ENCODE results near the gene POMT2.
"Not testable (repeated sequence)": the region's sequence is repeated elsewhere in the genome, so short reads cannot be mapped to it uniquely, and the experiment has no call there.

Gene POMT2

DNA sequence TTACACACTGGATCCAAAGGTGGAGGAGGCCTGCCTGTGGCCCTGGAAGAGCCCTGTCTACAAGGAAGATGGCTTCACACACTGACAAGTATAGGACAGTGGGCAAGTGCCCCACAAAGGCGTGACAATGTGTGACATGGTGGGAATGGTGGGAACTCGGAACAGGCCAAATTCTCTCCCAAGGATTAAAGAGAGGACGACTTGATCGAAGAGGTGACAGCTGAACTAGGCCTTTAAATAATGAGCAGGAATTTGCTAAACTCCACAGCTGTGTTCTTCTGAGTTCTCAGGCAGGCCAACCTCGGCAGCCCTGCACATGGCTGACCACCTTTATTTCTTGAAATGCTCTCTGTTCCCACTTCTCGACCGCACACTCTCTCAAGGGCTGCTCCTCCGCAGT, 23.8 kb downstream of the POMT2 start:
- DNase-seq (ENCODE audit: low spot score), result no peak

GRCh38 chr14:77296155-77296554, 24.5 kb downstream of the POMT2 start:
- DNase-seq (ENCODE audit: low spot score), result no peak

- no peak for DNase-seq (ENCODE audit: low spot score)
Measured at GRCh38 chr14:77290705-77291104, 30.0 kb downstream of the POMT2 start.

- DNase-seq (ENCODE audit: low spot score), result no peak
Measured at GRCh38 chr14:77286576-77286975, 34.1 kb downstream of the POMT2 start.

DNA sequence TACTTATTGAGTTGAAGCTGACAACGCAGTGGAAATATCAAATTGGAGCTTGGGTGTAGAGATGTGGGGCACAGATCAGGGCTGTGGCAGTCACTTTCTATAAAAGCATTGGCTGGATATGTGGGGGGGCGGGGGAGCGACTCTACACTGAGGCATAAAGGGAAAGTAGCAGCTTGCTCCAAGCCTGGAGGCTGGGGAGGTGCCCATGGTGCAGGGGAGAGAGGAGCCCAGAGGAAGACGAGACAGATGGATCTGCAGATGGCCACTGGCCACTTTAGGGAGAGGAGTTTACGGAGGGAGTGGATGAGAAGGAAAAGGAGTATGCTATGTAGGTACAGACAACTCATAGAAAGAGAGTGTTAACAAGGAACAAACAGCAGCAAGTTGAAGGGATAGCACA, 36.2 kb downstream of the POMT2 start:
- no peak for DNase-seq (ENCODE audit: low spot score)

- no peak for DNase-seq (ENCODE audit: low spot score)
Measured at GRCh38 chr14:77284066-77284465, 36.6 kb downstream of the POMT2 start.

GRCh38 chr14:77281852-77282410, 38.8 kb downstream of the POMT2 start:
- DNase-seq (ENCODE audit: low spot score), result no peak

- DNase-seq (ENCODE audit: low spot score), result not testable (repeated sequence)
Measured at GRCh38 chr14:77280921-77281320, 39.8 kb downstream of the POMT2 start.

DNA sequence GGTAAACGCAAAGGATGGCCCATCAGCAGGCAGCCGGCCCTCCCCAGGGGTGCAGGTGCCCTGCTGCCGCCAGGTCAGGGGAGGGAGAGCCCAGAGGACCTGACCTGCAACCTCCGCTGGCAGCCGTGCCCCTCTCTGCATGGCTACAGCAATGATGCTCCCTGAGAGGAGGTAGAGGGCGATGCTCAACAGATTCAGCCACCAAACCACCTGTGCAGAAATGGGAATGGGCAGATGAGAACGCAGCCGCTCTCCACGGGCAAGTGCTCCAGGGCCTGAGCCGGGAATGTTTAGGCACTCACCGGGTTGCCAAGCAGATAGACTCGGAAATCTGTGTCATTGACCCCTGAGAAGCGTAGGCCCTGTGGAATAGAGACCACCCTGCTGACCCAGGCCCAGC, 41.0 kb downstream of the POMT2 start:
- no peak for DNase-seq (ENCODE audit: low spot score)

- no peak for DNase-seq (ENCODE audit: low spot score)
Measured at GRCh38 chr14:77278461-77279230, 42.0 kb downstream of the POMT2 start.

GRCh38 chr14:77276959-77277358, 43.7 kb downstream of the POMT2 start:
- no peak for DNase-seq (ENCODE audit: low spot score)

GRCh38 chr14:77276295-77276935, 44.3 kb downstream of the POMT2 start:
- DNase-seq (ENCODE audit: low spot score), result no peak

GRCh38 chr14:77275601-77276017, 45.1 kb downstream of the POMT2 start:
- no peak for DNase-seq (ENCODE audit: low spot score)

- DNase-seq (ENCODE audit: low spot score), result no peak
Measured at GRCh38 chr14:77275041-77275580, 45.6 kb downstream of the POMT2 start.

DNA sequence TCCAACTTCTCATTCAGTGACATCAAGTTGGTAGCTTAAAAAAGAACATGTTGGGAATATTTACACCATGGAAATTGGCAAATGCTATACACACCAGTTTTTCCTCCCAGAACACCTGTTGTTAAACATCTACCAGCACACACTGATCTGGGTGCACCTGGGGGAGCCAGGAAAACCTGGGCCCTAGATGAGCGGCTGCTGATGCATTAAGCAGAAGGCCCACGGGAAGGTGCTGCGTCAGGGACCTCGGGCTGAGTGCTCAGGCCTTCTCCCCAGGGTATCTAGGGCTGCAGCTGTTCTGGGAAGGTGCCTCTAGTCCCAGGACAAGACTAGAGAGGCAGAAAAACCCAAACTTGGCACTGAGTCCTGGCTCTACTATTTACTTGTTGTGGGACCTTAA, 46.9 kb downstream of the POMT2 start:
- DNase-seq (ENCODE audit: low spot score), result no peak

DNA sequence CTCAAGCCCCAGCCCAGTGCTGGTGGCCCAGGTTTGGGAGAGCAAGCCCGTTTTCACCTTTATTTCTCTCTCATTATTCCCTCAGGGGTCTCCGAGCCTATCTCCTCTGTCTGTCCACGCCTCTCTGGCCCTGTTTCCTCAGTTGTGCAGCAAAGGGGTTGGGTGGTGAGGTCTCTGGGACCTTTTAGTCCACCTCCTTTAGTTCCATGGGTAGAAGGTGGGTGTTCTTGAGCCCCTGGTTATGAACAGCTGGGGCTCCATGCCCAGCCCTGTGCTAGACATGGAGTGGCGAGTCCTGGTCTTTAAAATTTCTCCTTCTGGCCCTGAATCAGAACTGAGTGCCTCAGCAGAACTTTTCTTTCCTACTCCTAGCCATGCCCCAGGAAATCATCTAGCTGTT, 48.4 kb downstream of the POMT2 start:
- DNase-seq (ENCODE audit: low spot score), result no peak

- peak; percentile 74 for DNase-seq (ENCODE audit: low spot score)
Measured at GRCh38 chr14:77271113-77271710, 49.5 kb downstream of the POMT2 start, which contains the start of gene NGB. Gene NGB, minus strand, starts transcription at chr14:77271206. Its CDS starts 269 bp downstream, at chr14:77270937.

- peak; percentile 79 for DNase-seq (ENCODE audit: low spot score)
Measured at GRCh38 chr14:77270361-77271112, 50.1 kb downstream of the POMT2 start.

- DNase-seq (ENCODE audit: low spot score), result no peak
Measured at GRCh38 chr14:77268989-77269600, 51.6 kb downstream of the POMT2 start.

- no peak for DNase-seq (ENCODE audit: low spot score)
Measured at GRCh38 chr14:77267937-77268699, 52.6 kb downstream of the POMT2 start.

DNA sequence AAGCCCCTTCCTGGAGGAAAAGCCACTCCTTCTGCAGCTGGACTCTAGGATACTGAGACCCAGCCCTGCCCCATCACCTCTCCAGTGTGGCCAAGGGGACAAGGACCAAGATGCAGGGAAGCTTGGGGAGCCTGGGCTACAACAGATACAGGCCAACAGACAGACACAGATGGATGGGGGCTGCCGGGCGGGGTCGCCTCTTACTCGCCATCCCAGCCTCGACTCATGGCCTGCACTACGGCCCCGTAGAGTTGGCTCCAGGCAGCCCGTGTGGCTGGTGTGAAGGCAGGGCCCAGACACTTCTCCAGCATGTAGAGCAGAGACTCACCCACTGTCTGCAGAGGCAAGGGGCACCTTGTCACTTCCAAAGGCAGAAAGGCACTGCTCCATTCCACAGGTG, 54.3 kb downstream of the POMT2 start:
- DNase-seq (ENCODE audit: low spot score), result no peak
